ENCODE measurements around the gene MBOAT2. TPM values are rescaled to one million over a fixed set of nuclear protein-coding genes. Genes with fewer than 3 reads are reported as not detected.

Gene MBOAT2
- total RNA-seq, 1 donor from 2014 or later, result 40.7 TPM

GRCh38 chr2:8858910-8859309 lies 144.6 kb downstream of the MBOAT2 start:
- no peak for DNase-seq (ENCODE audit: low spot score)

- DNase-seq (ENCODE audit: low spot score), result no peak
Measured at GRCh38 chr2:8858264-8858663, 145.2 kb downstream of the MBOAT2 start.

DNA sequence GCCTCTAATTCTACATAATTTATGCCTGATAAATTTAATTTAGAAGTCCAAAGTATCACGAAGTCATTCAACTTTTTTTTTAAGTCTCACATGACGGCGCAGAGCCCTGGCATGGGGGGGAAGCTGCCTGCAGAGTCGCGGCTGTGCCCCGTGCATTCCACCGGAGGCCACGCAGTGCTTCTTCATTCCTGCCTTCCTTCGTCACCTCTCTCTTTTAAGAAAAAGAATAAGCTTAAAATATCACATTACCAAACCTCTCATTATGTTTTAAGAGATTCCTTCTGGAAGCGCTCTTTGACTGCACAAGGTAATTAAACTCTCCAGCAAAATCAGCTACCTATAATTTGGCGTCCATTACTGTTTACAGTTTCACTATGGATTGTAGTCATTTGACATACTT lies 145.8 kb downstream of the MBOAT2 start:
- DNase-seq (ENCODE audit: low spot score), result no peak

GRCh38 chr2:8856176-8856575 lies 147.3 kb downstream of the MBOAT2 start:
- no peak for DNase-seq (ENCODE audit: low spot score)

DNA sequence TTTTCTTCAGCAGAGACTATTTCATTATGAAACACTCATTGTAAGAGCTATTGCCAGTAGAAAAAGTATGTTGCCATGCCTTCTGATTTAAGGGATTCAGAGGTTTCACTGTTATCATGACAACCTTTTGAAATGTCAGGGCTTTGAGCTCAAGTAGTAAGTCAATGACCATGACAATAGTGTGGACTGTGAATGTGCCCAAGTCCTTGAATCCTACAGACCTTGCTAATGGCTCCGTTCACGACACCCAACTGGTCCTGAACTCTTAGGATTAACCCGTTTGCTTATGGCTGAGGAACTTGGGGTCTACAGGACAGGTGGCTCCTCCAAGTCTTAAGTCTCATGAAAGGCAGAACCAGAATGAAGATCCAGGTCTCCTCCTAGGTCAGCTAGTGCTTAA lies 148.5 kb downstream of the MBOAT2 start:
- no peak for DNase-seq (ENCODE audit: low spot score)

DNA sequence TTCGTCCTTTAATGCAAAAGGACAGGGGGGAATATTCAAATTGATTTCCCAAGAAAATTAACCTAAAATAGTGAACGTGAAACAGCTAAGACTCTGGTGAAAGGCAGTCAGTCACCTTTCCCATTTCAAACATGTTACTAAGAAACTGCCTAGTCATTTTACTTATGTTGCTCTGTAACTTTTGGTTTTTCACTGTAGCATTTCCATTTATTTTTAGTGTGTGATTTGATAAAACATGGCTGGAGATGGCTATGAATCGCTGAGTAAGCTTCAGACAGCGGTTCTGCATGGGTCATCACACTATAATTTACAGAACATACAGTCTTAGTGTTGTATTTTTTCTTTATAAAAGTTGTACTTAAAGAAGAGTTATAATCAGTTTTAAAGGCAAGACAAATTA lies 150.1 kb downstream of the MBOAT2 start:
- no peak for DNase-seq (ENCODE audit: low spot score)

DNA sequence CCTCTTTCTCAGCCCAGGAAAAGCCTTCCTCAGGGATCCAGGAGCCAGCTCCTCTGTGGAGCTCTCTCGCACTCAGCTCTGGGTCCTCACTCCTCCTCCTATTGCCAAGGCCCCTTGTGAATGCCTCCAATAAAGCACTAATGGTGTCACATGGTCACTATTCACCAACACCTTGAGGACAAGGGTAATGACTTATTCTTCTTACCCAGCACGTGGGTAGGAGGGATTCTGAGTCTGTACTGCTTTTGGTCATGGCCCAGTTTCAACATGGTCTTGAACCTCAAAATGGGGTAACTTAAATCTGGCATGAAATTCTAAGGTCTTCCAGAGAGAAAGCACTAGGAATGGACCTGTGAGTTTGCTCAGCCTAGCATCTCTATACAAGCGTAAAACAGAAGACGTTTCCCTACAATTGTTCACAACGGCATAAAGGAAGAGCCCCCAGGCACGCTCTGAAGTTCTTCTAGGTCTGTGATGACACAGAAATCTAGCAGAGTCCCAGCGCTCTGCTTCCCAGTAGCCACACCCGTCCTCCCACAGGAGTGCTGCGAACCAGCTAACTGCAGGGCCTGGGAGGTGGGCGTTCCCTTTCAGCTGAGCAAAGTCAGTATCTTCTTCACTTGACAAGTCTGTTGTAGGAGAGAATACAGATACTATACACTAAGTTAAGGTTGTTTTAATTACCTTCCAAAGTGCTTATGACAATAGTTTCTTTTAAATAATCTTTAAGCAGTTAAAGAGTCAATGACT lies 151.5 kb downstream of the MBOAT2 start:
- no peak for DNase-seq (ENCODE audit: low spot score)

GRCh38 chr2:8850845-8851487 lies 152.5 kb downstream of the MBOAT2 start:
- DNase-seq (ENCODE audit: low spot score), result no peak

GRCh38 chr2:8849327-8849726 lies 154.2 kb downstream of the MBOAT2 start:
- DNase-seq (ENCODE audit: low spot score), result no peak

DNA sequence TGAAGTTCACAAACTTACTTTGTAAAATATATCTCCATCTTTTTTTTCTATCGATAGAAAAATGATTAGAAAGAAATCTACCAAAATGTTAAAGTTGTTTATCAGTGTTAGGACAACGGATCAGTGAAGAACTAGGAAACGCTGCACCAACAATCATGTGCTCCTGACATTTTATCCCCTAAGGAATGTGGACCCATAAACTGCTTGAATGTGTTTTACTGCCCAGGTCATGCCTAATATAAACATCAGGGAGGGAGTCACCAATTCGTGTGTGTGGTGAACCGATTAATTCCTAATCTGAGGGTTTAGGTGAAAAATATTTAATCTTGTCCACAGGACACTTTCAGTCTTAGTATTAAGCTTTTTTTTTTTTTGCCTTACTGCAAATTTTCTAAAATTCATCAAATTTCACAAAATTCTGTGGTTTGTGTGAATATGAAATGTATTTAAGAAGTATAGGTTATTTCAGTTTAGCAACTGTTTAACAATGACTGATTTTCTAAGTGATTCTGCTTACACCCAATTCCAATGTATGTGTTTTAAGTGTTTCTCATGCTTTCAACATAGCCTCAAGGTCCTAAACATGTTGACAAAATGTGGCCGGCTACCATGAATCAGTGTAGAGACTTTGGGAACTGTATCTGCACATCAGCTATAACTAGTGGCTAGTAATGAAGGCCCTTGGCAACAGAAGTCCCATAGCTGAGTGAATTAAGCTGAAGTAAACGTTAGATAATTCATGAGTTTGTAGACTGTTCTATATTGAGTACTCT lies 155.0 kb downstream of the MBOAT2 start:
- no peak for DNase-seq (ENCODE audit: low spot score)

DNA sequence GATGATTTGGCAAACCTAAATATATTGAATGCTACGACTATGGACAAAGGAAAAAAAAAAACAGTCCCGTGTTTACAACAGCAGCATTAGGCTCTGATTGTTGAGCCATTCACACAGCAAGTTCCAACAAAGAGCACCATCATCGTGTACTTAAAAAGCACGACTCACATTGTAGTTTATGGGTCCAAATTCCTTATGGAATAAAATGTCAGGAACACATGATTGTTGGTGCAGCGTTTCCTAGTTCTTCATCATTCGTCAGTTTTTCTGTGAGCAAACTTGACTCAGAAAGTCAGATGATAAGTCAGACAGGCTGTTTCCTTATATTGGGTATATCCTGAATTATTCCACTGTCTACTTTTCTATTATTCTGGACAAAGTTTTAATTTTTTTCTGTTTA lies 156.1 kb downstream of the MBOAT2 start:
- no peak for DNase-seq (ENCODE audit: low spot score)

- no peak for DNase-seq (ENCODE audit: low spot score)
Measured at GRCh38 chr2:8841932-8842331, 161.6 kb downstream of the MBOAT2 start.

- DNase-seq (ENCODE audit: low spot score), result no peak
Measured at GRCh38 chr2:8840475-8841091, 162.9 kb downstream of the MBOAT2 start.

DNA sequence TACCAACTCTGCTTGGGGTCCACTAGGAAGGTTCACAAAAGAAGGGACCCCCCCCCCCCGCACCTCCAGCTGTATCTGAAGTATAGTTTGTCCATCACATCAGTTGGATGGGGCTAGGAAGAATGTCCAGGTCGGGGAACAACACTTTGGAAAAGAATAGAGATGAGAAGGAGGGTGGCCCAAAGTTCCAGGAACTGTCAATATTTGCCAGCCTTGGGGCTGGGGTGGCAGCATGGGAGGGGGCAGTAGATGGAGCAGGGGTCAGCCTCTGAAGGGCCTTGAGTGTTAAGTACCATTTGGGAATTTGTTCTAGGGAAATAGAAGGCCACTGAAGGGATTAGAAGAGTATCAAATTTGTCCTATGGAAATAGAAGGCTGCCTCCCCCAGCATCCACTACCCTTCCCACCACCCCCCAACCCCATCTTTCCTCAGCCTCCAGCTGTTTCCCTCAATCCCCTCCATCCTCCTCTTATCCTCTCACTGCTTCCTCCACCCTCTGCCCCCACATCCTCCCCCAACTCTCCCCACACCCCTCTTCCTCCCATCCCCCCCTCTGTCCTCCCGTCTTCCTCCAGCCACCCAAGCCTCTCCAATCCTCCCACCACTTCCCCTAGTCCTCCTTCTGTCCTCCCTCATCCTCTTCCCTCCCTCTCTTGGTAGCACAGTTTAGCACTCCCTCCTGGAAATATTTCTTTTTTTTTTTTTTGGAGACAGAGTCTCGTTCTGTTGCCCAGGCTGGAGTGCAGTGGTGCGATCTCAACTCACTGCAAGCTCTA lies 164.1 kb downstream of the MBOAT2 start:
- no peak for DNase-seq (ENCODE audit: low spot score)

DNA sequence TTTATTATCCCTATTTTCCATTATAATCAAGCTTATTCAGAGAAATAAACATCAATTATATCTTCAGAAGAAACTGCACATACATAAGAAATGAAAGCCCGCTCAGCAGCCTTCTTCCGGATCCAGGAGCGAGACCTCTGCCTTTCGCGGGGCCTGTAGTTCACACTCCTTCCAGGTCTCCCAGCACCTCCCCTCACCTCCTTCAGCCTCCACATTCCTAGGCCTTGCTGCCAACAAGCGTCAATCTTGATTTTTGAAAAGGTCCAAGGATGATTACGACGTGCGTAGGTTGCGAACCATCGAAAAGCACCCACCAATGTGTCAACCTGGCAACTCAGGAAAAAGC lies 165.7 kb downstream of the MBOAT2 start:
- no peak for DNase-seq (ENCODE audit: low spot score)

GRCh38 chr2:8836971-8837794 lies 166.3 kb downstream of the MBOAT2 start, which contains the start of gene KIDINS220:
TSS of gene KIDINS220 (minus strand) at chr2:8837613. CDS start at chr2:8827093, 10,520 bp downstream.
- peak; percentile 92 for DNase-seq (ENCODE audit: low spot score)

DNA sequence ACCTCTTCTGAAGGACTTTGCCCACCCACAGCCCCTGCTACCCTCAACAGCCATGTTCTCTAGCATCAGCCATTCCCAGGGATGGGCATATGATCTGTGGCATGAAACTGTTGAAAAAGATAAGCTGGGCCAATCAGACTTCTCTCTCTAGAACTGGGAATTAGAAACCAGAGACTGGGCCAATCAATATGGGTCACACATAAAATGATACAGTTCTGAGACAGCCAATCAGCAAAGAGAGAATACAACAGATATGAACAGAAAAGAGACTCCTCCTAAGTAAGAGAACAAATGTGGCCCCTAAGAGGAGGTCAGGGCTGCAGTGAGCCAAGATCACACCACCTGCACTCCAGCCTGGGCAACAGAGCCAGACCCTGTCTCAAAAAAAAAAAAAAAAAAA lies 168.2 kb downstream of the MBOAT2 start:
- no peak for DNase-seq (ENCODE audit: low spot score)

- DNase-seq (ENCODE audit: low spot score), result no peak
Measured at GRCh38 chr2:8833853-8834252, 169.6 kb downstream of the MBOAT2 start.

DNA sequence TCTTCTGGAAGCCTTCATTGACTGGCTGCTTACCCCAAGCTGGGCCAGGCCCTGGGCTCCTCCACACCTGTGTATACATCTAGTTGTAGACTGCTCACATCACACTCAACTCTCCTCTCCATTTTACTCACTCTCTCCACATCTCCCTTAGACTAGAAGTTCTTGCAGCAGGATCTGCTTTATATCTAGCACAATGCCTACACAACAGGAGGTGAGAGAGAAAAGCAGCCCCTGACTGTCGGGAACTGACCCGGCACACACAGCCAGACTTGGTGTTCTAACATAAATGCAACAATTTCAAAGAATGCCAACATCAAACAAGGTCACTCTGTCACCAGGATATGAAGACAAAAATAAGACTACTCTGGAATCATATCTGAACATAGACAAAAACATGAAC lies 172.0 kb downstream of the MBOAT2 start:
- DNase-seq (ENCODE audit: low spot score), result no peak

DNA sequence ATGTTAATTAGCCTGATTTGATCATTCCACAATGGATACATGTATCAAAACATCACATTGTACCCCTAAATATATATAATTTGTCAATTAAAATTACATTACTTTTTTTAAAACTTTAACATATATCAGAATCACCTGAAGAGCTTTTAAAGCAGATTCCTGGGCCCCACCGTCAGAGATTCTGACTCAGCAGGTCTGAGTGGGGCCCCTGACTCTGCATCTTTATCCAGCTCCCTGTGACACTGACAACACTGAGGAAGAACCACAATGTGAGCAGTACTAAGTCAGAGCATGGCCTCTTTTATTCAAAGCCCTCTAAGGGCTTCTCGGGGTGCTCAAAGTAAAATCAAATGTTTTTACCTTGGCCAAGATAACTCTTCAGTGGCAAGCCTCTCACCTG lies 175.8 kb downstream of the MBOAT2 start:
- DNase-seq (ENCODE audit: low spot score), result no peak

DNA sequence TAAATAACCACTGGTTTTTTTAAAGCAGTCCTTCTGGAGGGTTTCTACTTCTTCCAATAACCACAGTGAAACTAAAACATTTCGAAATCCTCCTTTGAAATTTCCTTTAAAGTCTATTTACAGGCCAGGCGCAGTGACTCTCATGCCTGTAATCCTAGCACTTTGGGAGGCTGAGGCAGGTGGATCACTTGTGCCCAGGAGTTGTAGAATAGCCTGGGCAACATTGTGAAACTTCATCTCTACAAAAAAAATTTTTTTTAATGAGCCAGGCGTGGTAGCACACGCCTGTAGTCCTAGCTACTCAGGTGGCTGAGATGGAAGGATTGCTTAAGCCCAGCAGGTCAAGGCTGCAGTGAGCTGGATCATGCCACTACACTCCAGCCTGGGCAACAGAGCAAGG lies 181.3 kb downstream of the MBOAT2 start:
- no peak for DNase-seq (ENCODE audit: low spot score)

All from ureter (tissue), 1 donor.